Stimulated activated CD8-positive, alpha-beta memory T cell treated with anti-CD3 and anti-CD28 coated beads, Interleukin-15, amount 100 ng/mL, for 4 hours (primary cell): ENCODE data around the gene TMTC2.

ENCODE experiments used
- DNase-seq, 2 donors: peaks; one replicate each; pipeline ENCODE4 v3.0.0-alpha.2; 2020; ENCODE audit warnings: low read depth in 2 of 2

Gene TMTC2

DNA sequence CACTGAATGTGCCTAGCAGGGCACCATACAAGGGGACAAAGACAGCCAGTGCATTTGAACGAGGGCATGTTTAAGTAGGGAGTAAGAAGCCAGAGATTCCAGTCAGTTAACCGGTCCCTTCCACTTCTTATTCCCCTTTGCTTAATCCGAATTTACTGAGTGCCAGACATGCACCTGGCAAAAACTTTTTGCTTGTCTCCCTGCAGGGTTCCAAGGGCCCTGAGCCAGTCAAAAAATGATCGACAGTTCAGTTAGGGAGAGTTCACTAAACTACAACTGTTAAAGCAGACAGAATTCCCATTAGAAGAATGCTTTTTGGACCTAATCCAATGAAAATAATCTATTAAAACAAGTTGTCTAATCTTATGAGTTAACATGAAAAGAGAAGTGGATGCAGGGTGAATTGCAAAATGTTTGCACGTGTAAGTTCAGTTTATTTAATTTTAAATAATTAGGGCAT lies 193.8 kb downstream of the TMTC2 start:
- DNase-seq = no peak

GRCh38 chr12:82883394-82884355 lies 197.0 kb downstream of the TMTC2 start:
- DNase-seq = no peak

- DNase-seq = no peak
Observed at GRCh38 chr12:82886671-82887340, 200.1 kb downstream of the TMTC2 start.

GRCh38 chr12:82893896-82894295 lies 207.2 kb downstream of the TMTC2 start:
- no peak for DNase-seq

DNA sequence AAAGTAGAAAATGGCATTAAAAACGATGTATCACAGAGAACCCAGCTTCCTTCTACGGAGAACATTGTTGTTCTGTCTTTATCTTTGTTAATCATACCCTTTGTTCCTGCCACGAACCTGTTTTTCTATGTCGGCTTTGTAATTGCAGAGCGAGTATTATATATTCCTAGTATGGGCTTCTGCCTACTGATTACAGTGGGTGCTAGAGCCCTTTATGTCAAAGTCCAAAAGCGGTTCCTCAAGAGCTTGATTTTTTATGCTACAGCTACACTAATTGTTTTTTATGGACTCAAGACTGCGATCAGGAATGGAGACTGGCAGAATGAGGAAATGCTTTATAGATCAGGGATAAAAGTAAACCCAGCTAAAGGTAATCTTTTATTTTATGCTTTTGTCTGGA lies 209.6 kb downstream of the TMTC2 start:
- no peak for DNase-seq

- DNase-seq = no peak
Observed at GRCh38 chr12:82896979-82897378, 210.3 kb downstream of the TMTC2 start.

GRCh38 chr12:82898441-82898840 lies 211.7 kb downstream of the TMTC2 start:
- no peak for DNase-seq

- no peak for DNase-seq
Observed at GRCh38 chr12:82904219-82904790, 217.6 kb downstream of the TMTC2 start.

DNA sequence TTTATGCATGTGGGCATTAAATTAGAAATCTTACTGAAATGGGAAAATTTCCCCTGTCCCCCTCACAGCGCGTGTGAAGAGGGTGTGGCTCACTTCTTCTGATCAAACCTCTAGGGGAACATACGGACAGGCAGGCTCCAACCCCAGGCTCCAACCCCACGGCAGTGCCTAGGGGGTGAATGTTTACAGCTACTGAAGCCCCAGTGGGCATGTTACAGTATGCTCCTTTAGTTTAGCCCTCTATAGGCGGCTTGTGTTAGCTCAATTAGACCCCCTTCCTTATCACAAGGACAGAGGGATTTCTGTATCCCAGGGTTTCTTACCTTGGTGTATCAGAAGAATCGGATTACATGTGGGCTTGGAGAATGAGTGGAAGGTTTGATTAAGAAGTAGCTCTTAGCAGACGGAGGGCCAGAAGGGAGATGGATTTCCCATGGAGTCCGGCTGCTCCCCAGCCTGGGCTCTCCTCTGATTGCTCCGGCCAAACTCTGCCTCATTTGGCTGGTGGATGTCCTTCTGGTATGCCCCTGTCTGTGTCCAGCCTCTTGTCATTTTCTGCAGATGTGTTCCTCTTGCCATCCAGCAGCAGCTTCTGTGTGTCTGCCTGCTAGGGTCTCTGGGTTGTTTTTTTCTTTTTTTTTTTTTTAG lies 223.7 kb downstream of the TMTC2 start:
- DNase-seq = no peak

- DNase-seq = no peak
Observed at GRCh38 chr12:82912406-82912805, 225.7 kb downstream of the TMTC2 start.

DNA sequence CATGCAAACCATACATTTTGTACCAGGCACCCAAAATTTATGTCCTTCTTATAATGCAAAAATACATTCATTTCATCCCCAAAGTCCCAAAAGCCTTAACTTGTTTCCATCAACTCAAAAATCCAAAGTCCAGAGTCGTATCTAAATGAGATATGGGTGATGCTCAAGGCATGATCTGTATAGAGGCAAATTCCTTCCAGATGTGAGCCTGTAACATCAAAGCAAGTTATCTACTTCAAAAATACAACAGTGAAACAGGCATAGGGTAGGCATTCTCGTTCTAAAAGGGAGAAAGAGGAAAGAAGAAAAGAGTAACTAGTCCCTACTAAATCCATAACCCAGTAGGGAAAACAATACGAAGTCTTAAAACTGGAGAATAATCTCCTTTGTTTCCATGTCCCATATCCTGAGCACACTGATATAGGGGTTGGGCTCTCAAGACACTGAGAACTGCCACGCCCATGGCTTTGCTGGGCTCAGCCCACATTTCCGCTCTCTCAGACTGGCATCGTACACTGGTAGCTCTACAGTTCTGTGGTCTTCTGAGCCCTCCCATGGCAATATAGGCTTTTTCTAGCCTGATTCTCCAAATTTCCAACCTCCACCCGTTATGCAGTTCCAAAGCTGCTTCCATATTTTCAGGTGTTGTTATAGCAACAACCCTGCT lies 232.8 kb downstream of the TMTC2 start:
- DNase-seq = no peak

DNA sequence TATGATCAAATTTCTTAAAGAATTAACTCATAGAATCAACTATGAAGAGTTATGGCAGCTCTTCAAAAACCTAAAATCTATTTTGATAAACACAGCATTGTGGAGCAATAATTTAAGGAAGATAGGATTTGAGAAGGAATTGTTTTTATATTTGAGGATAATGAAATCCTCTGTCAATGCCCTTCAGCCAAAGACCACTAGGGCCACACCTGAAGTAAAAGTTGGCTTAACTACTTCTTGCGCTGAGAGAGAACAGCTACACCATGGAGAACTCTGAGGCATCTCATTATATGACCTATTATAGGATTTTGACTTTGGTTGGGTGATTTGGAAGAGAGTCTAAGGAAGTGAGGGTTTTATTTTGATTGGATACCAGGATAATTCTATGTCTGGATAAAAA lies 237.2 kb downstream of the TMTC2 start:
- DNase-seq = no peak

DNA sequence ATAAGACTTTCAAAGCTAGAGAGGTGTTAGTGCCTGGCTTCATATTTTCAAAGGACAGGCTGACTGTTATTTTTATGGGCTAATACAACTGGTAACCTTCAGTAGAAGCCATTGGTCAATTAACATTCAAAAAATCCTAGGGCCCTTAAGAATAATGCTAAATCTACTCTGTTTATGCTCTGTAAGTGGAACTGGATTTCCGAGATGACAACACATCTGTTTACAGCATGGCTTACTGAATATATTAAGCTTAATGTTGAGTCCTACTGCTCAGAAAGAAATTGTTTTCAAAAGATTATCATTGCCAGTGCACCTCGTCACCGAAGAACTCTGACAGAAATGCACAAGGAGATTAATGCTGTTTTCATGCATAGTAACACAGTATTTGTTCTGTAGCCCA lies 239.9 kb downstream of the TMTC2 start:
- DNase-seq = no peak

DNA sequence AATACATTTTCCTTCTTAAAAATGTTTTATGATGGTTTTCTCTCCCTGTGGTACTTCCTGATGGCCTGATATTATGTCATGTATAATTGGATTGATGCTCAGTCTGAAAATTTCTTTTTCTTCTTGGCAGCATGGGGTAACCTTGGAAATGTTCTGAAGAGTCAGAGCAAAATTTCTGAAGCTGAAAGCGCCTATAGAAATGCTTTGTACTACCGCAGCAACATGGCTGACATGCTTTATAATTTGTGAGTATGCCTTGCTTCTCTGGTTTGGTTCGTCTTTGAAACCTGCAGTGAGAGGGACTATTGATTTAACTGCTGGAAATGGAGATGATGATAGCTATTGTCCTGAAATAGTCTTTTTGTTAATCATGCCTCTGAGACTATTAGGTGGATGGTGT lies 243.6 kb downstream of the TMTC2 start:
- DNase-seq = no peak

GRCh38 chr12:82931349-82932116 lies 244.8 kb downstream of the TMTC2 start:
- no peak for DNase-seq

- DNase-seq = no peak
Observed at GRCh38 chr12:82937151-82937550, 250.4 kb downstream of the TMTC2 start.

- no peak for DNase-seq
Observed at GRCh38 chr12:82942521-82942920, 255.8 kb downstream of the TMTC2 start.

- no peak for DNase-seq
Observed at GRCh38 chr12:82942991-82943401, 256.3 kb downstream of the TMTC2 start.

GRCh38 chr12:82948491-82948890 lies 261.8 kb downstream of the TMTC2 start:
- no peak for DNase-seq

- no peak for DNase-seq
Observed at GRCh38 chr12:82950356-82950755, 263.6 kb downstream of the TMTC2 start.

- DNase-seq = no peak
Observed at GRCh38 chr12:82952946-82953345, 266.2 kb downstream of the TMTC2 start.
